Kidney epithelial cell (primary cell): ENCODE measurements around the gene GRID1. TPM values are rescaled to one million over a fixed set of nuclear protein-coding genes. Genes with fewer than 3 reads are reported as not detected.

Source experiments
- DNase-seq: peaks from one replicate; pipeline ENCODE4 v3.0.0-alpha.2; 2010; ENCODE audit warnings: low read depth
- H3K27me3 ChIP-seq: 2 replicates; pipeline ENCODE4 v1.6.0; 2011; ENCODE audit warnings: low read length; ENCODE audit not compliant: control insufficient read depth, insufficient read depth
- H3K36me3 ChIP-seq: 2 replicates; pipeline ENCODE4 v1.5.1; 2011; ENCODE audit warnings: low read length; ENCODE audit not compliant: control insufficient read depth, insufficient read depth
- H3K4me3 ChIP-seq: 2 replicates; pipeline ENCODE4 v1.5.1; 2011; ENCODE audit warnings: low read depth, mild to moderate bottlenecking, control low read depth, low read length
- total RNA-seq: library from RNA; depleted of rRNA; stranded (reverse); fragments of >200 nt; gene quantifications from 2 replicates; pipeline ENCODE4 v1.2.3, GENCODE V29; 2015
- TF ChIP-seq, protein P1 (sequence below): IDR thresholded peaks from 2 replicates; pipeline ENCODE4 v1.5.1; 2011; ENCODE audit warnings: mild to moderate bottlenecking, moderate library complexity, low read length, control low read depth, inconsistent platforms; ENCODE audit not compliant: insufficient read depth, poor library complexity, severe bottlenecking

GRID1 gene
- total RNA-seq, 1 donor from 2014 or later = 0.33 TPM

DNA sequence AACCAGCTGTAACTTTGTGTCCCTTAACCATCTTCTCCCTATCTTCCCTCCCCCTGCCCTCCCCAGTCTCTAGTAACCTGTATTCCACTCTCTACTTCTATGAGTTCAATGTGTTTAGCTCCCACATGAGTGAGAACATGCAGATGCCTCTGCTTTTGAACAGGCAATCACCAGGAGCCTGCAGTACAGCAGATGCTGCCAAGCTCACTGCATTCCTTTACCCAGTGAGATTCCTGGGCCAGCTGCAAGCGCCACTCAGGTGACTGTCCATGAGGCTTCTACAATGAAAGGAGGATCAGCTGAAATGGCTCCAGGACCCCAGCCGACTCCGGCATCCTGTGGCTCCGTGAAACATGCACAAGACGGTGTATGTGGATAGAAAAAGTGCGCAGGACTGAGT is 15.7 kb downstream of the GRID1 start:
- no peak for DNase-seq

DNA sequence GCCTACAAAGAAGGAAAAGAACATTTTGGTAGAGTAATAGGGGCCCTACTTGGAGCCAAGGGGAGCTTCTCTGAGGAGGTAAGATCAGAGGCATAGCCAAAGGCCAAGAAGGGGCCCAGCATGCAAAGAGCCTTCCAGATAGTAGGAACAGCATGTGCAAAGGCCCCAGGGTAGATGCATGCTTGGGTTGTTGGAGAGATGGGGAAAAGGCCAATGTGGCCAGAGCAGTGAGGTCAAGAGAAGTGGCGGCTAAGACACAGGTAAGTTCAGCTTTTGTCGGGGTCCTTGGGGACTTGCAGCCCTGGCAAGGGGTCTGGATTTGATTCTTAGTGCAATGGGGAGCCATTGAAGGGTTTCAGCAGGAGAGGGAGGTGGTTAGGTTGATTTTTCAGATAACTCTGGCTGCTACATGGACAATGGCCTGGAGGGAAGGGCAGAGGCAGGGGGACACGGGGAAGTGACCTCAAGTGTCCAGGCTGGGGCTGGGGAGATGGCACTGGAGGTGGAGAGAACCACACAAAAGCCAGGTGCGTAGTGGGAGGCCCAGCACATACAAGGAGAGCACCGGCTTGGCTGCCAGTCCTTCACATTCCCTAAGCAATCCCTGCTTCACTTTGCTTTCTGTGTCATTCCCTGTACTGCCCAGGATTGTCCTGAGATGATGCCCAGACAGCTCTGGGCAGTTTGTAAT is 16.5 kb downstream of the GRID1 start:
- TF ChIP-seq, protein P1, sequence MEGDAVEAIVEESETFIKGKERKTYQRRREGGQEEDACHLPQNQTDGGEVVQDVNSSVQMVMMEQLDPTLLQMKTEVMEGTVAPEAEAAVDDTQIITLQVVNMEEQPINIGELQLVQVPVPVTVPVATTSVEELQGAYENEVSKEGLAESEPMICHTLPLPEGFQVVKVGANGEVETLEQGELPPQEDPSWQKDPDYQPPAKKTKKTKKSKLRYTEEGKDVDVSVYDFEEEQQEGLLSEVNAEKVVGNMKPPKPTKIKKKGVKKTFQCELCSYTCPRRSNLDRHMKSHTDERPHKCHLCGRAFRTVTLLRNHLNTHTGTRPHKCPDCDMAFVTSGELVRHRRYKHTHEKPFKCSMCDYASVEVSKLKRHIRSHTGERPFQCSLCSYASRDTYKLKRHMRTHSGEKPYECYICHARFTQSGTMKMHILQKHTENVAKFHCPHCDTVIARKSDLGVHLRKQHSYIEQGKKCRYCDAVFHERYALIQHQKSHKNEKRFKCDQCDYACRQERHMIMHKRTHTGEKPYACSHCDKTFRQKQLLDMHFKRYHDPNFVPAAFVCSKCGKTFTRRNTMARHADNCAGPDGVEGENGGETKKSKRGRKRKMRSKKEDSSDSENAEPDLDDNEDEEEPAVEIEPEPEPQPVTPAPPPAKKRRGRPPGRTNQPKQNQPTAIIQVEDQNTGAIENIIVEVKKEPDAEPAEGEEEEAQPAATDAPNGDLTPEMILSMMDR = no peak
- peaks cover 2% of the 10 kb centered on the region for H3K27me3 ChIP-seq
- no peak for DNase-seq
- H3K4me3 ChIP-seq = no peak overlapping the region
- no peaks in the 10 kb centered on the region for H3K36me3 ChIP-seq

More for the DNA sequence above, 15.7 kb downstream of the GRID1 start:
- TF ChIP-seq, protein P1 = no peak
- peaks cover 2% of the 10 kb centered on the region for H3K27me3 ChIP-seq
- H3K36me3 ChIP-seq = no peaks in the 10 kb centered on the region
- no peak overlapping the region for H3K4me3 ChIP-seq

DNA sequence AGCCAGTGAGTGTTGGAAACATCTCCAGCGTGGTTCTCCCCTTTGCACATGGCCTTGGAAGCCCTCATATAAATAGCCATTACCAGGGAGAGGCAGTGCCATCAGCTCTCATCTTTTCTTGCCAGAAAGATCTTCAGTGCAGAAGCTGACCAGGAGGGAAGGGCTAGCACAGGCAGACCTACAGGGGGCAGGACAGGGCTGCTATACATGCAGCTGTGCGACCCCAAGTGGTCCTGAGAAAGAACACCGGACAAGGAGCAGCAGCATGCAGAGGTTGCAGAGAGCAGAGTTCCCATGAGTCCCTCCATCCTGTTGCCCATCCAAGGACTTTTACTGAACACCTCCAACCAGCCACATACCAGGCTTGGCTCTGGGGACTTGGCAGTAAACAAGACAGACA is 17.1 kb downstream of the GRID1 start:
- H3K36me3 ChIP-seq = no peaks in the 10 kb centered on the region
- peaks cover 2% of the 10 kb centered on the region for H3K27me3 ChIP-seq
- TF ChIP-seq, protein P1 = peak; percentile 63
- no peak for DNase-seq
- no peak overlapping the region for H3K4me3 ChIP-seq

DNA sequence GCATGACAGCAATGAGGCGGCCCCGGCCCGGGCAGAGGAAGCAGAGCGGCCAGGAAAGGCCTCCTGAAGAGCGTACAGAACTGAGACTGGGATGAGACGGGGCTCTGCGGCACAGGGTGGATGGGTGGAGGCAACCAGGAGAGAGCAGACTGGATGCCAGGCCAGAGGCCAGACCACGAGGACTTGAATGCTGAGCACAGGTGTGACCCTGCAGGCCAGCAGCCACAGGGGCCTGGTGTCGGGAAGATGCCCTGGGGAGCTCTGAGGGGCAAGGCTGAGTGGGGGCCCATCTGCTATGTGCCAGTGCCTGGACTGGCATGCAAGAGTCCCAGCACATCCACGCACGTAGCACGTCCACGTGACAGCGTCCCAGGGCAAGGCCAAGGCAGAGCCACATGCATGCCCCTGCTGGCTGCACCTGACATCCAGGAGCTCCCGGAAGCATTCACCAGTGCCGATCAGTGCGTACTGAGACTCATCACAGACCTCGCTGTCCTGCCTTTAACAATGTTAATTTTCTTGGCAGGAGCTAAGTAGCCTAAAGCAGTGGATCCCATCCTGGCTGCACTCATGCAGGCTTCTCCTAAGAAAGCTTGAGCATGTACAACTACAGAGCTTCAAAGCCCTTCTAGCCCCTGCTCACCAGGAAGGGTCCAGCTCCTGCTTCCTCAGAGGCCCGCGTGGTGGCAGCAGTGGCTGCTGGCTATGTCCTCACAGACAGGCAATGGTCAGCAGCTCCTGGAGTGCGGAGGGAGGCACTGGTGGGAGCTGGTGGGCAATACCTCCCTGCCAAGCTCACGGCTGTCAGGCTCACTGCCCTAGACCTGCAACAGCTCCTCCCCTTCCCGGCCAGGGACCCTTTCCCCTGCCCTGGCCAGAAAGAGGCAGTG is 18.0 kb downstream of the GRID1 start:
- no peak for DNase-seq
- Histone ChIP-seq H3K4me3 (no peak overlapping the region), H3K27me3 (peaks cover 2% of the 10 kb centered on the region), H3K36me3 (no peaks in the 10 kb centered on the region)
- TF ChIP-seq, protein P1 = peak; percentile 10

DNA sequence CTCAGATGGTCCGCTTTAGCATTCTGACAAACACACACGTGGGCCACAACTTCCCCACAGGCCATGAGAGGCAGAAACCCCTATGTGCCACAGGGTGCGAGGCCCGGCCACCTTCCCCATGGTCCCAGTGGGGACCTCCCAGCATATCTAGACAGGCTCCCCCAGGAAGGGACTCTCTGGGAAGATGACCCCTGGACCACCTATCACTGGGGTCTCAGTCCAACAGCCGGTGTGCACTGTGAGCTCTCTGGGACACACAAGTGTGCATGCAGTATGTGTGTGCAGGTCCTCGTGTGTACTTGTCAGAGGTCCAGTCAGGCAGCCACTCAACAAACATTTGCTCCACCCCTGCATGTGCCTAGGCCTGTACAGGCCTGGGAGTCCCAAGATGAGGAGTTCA is 18.7 kb downstream of the GRID1 start:
- H3K4me3 ChIP-seq = no peak overlapping the region
- no peaks in the 10 kb centered on the region for H3K36me3 ChIP-seq
- DNase-seq = no peak
- H3K27me3 ChIP-seq = peaks cover 2% of the 10 kb centered on the region
- TF ChIP-seq, protein P1 = no peak
